ENCODE results near the gene CES2. TPM values are rescaled to one million over a fixed set of nuclear protein-coding genes. Genes with fewer than 3 reads are reported as not detected.
"Not testable (repeated sequence)": the region's sequence is repeated elsewhere in the genome, so short reads cannot be mapped to it uniquely, and the experiment has no call there.

Gene CES2
- total RNA-seq, 1 donor from 2014 or later, result 55.7 TPM

GRCh38 chr16:66968847-66969246 is 33.5 kb downstream of the CES2 start:
- H3K36me3 ChIP-seq, result no peaks in the 10 kb centered on the region
- TF ChIP-seq, protein P1, sequence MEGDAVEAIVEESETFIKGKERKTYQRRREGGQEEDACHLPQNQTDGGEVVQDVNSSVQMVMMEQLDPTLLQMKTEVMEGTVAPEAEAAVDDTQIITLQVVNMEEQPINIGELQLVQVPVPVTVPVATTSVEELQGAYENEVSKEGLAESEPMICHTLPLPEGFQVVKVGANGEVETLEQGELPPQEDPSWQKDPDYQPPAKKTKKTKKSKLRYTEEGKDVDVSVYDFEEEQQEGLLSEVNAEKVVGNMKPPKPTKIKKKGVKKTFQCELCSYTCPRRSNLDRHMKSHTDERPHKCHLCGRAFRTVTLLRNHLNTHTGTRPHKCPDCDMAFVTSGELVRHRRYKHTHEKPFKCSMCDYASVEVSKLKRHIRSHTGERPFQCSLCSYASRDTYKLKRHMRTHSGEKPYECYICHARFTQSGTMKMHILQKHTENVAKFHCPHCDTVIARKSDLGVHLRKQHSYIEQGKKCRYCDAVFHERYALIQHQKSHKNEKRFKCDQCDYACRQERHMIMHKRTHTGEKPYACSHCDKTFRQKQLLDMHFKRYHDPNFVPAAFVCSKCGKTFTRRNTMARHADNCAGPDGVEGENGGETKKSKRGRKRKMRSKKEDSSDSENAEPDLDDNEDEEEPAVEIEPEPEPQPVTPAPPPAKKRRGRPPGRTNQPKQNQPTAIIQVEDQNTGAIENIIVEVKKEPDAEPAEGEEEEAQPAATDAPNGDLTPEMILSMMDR (IDR thresholded peaks at IDR 0.05), result no peak
- TF ChIP-seq POLR2AphosphoS5 (IDR thresholded peaks at IDR 0.05; ENCODE audit: insufficient read depth in 1 of 2, low read depth in 1 of 2) (no peak), POLR2A (IDR thresholded peaks at IDR 0.05) (no peak)
- H3K9me3 ChIP-seq, result no peaks in the 10 kb centered on the region
- no peak for DNase-seq (ENCODE audit: extremely low spot score in 2 of 2)
- H3K4me1 ChIP-seq, result no peaks in the 10 kb centered on the region
- no peaks in the 10 kb centered on the region for H3K27me3 ChIP-seq
- intact Hi-C loops (cut with DNase I), result no loop called here
- no peak overlapping the region for H3K4me3 ChIP-seq
- no peak overlapping the region for H3K27ac ChIP-seq

DNA sequence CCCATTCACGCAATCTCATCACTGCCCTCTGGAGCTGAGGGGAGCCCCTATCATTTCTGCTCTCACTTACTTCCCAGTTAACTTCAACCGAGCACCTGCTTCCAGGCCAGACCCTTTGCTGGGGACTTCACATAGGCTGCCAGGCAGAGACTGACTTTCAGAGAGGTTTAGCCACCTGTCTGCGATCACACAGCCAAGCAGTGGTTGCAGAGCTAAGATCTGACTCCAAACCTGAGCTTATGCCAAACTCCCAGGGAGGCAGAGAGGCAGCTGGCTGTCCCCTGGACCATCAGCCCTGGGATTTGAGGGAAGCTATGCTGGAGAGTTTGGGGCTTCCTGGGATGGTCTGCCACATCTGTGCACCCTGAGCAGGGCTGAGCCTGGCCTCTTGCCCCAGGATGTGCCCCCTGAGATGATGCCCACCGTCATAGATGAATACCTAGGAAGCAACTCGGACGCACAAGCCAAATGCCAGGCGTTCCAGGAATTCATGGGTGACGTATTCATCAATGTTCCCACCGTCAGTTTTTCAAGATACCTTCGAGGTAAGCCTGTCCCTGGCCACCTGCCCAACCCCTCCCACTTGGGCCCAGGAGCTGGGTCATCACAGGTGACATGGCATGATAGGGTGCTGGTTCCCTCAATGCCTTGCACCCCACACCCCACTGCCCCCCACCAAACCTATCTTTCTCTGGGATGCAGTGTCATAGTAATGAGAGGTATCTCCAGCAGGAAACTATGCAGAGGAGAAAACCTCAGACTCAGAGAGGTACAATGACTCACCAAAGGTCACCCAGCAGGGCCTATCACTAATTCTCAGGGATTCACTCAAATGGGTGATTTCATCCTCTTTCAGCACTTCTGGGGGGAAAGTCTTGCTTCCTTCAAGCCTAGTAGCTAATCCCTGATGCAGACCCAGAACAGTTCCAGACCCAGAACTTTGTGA is 35.7 kb downstream of the CES2 start:
- Histone ChIP-seq H3K9me3 (no peaks in the 10 kb centered on the region), H3K27ac (no peak overlapping the region), H3K4me3 (no peak overlapping the region), H3K4me1 (no peaks in the 10 kb centered on the region), H3K27me3 (no peaks in the 10 kb centered on the region), H3K36me3 (no peaks in the 10 kb centered on the region)
- intact Hi-C loops (cut with DNase I), result no loop called here
- DNase-seq (ENCODE audit: extremely low spot score in 2 of 2), result no peak
- TF ChIP-seq POLR2A (IDR thresholded peaks at IDR 0.05) (no peak), POLR2AphosphoS5 (IDR thresholded peaks at IDR 0.05; ENCODE audit: insufficient read depth in 1 of 2, low read depth in 1 of 2) (no peak)
- TF ChIP-seq, protein P1 (IDR thresholded peaks at IDR 0.05), result no peak

- Histone ChIP-seq H3K36me3 (no peaks in the 10 kb centered on the region), H3K4me3 (no peak overlapping the region), H3K27ac (no peak overlapping the region), H3K4me1 (no peaks in the 10 kb centered on the region), H3K9me3 (no peaks in the 10 kb centered on the region), H3K27me3 (no peaks in the 10 kb centered on the region)
- intact Hi-C loops (cut with DNase I), result no loop called here
- DNase-seq (ENCODE audit: extremely low spot score in 2 of 2), result no peak
- TF ChIP-seq, protein P1 (IDR thresholded peaks at IDR 0.05), result no peak
- TF ChIP-seq POLR2A (IDR thresholded peaks at IDR 0.05), result no peak
- TF ChIP-seq POLR2AphosphoS5 (IDR thresholded peaks at IDR 0.05; ENCODE audit: insufficient read depth in 1 of 2, low read depth in 1 of 2), result no peak
Measured at GRCh38 chr16:66972983-66973382, 37.7 kb downstream of the CES2 start.

- TF ChIP-seq, protein P1 (IDR thresholded peaks at IDR 0.05), result no peak
- TF ChIP-seq POLR2AphosphoS5 (IDR thresholded peaks at IDR 0.05; ENCODE audit: insufficient read depth in 1 of 2, low read depth in 1 of 2) (no peak), POLR2A (IDR thresholded peaks at IDR 0.05) (no peak)
- Histone ChIP-seq H3K27ac (no peak overlapping the region), H3K4me1 (no peaks in the 10 kb centered on the region), H3K4me3 (no peak overlapping the region), H3K9me3 (no peaks in the 10 kb centered on the region), H3K36me3 (no peaks in the 10 kb centered on the region), H3K27me3 (no peaks in the 10 kb centered on the region)
- no peak for DNase-seq (ENCODE audit: extremely low spot score in 2 of 2)
- intact Hi-C loops (cut with DNase I), result no loop called here
Measured at GRCh38 chr16:66973716-66974115, 38.4 kb downstream of the CES2 start.

- H3K36me3 ChIP-seq; H3K27ac ChIP-seq; intact Hi-C loops (cut with DNase I); DNase-seq (ENCODE audit: extremely low spot score in 2 of 2); H3K4me3 ChIP-seq; H3K4me1 ChIP-seq; H3K9me3 ChIP-seq; H3K27me3 ChIP-seq: not testable (repeated sequence)
Measured at GRCh38 chr16:66974156-66974931, 39.0 kb downstream of the CES2 start.

DNA sequence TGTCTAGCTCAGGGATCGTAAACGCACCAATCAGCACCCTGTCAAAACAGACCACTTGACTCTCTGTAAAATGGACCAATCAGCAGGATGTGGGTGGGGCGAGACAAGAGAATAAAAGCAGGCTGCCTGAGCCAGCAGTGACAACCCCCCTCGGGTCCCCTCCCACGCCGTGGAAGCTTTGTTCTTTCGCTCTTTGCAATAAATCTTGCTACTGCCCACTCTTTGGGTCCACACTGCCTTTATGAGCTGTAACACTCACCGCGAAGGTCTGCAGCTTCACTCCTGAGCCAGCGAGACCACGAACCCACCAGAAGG is 39.6 kb downstream of the CES2 start:
- DNase-seq (ENCODE audit: extremely low spot score in 2 of 2); H3K9me3 ChIP-seq; H3K36me3 ChIP-seq; H3K4me1 ChIP-seq; H3K27me3 ChIP-seq; H3K27ac ChIP-seq; H3K4me3 ChIP-seq; intact Hi-C loops (cut with DNase I): not testable (repeated sequence)
